Pons (tissue), 1 donor: ENCODE results near the gene GABRA5.
A peak's percentile ranks its signal among the peaks of the same experiment; 100 is the strongest.

Experiments used
- DNase-seq: peaks from one replicate; pipeline ENCODE4 v3.0.0-alpha.2; 2016; ENCODE audit warnings: low spot score

Gene GABRA5

DNA sequence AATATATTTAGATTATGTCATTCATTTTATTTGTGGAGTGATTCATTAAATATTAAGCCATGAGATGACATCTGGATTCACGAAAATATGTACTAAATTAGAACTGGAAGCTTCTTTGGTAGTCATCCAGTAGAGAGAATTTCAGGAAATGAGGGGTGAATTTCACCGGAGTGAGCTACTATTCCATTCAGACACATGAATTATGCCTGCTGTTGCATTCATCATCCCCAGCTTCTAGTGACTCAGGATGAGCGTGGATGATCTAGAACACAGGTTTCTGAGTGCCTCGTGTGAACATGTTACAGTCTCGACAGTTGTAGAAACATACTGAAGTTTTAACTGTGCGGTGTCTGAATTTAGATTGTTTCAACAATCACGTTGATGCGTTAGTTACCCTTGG lies 61.2 kb downstream of the GABRA5 start:
- DNase-seq, result no peak

- DNase-seq, result no peak
Measured at GRCh38 chr15:26929588-26929987, 62.7 kb downstream of the GABRA5 start.

DNA sequence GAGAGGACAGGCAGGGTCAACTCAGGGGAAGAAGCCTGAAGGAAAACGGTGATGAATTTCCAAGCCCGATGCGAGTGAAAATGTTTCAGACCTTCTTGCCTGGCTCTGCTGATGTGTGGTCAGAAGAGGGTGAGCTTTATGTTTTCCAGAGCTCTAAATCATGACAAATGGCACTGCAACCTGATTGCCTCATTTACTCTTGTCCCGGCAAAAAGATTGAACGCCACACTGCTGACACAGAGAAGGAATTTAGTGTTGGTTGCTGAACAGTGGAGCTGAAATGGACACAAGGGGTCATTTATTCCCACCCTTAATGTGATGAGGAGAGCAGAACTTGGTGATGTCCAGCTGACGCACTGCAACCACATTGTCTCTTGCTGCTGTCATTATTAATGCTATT lies 68.0 kb downstream of the GABRA5 start:
- no peak for DNase-seq

- no peak for DNase-seq
Measured at GRCh38 chr15:26935322-26935721, 68.5 kb downstream of the GABRA5 start.

GRCh38 chr15:26936502-26936901 lies 69.6 kb downstream of the GABRA5 start:
- DNase-seq, result no peak

- no peak for DNase-seq
Measured at GRCh38 chr15:26937134-26937533, 70.3 kb downstream of the GABRA5 start.

- DNase-seq, result no peak
Measured at GRCh38 chr15:26939398-26939797, 72.5 kb downstream of the GABRA5 start.

- no peak for DNase-seq
Measured at GRCh38 chr15:26941489-26941888, 74.6 kb downstream of the GABRA5 start.

DNA sequence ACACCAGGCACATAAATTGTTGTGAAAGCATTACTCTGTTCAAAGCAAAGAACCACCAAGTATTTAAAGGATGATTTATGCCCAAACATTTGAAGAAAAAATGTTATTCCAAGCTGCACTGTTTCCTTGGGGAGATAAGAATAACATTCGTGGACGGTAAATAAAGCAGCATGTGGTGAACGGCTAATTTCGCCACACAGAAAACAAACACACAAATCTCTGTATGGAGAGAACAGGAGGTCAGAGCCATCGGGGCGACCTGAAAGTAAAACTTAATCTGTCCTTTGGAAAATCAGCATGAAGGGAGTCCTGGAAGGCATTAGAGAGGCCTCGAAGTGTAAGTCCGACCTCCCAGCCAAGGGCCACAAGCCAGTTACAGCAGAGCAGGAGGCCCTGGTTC lies 77.0 kb downstream of the GABRA5 start:
- DNase-seq, result no peak

GRCh38 chr15:26945046-26945445 lies 78.2 kb downstream of the GABRA5 start:
- DNase-seq, result no peak

DNA sequence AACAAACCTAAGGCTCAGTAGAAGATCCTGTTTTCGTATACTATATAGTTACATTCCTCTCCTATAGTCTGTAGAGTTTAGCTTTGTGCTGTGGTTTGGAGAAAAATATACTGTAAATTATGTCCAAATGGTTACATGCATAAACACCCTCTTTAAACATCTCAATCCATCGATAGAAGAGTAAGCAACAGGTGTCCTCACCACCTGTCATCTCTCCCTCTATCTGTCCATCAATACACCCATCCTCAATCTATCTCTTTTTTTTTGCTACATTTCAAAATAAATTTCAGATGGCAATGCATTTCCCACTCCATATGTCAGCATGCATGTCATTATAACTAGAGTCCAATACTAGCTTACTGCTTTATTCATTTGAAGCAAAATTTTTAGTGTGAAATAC lies 83.1 kb downstream of the GABRA5 start:
- DNase-seq, result no peak

GRCh38 chr15:26954403-26954802 lies 87.5 kb downstream of the GABRA5 start:
- no peak for DNase-seq

DNA sequence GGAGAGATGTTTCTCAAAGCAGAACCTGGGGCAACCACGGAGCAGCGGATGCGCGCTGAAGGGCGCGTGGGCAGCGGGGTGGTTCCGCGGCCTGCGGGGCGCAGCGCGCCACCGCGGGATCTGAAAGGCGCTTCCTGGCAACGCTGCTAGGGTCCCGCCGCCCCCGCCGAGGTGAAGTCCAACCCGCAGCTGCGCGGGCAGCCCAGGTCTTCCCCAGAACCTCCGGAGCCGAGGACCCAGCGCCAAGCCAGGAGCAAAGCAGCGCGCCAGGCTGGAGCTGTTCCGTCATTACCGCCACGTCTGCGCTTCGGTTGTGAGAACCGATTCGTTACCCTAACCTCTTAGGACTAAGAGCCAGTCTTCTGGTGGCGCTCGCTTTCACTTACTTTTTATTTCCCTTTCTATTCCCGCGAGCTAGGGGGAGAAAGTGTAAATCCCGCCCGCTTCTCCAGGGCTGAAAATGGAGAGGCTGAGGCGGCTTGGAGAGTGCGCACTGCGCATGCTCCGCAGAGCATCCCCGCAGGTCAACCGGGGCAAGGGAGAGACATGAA lies 100.9 kb downstream of the GABRA5 start:
- no peak for DNase-seq

DNA sequence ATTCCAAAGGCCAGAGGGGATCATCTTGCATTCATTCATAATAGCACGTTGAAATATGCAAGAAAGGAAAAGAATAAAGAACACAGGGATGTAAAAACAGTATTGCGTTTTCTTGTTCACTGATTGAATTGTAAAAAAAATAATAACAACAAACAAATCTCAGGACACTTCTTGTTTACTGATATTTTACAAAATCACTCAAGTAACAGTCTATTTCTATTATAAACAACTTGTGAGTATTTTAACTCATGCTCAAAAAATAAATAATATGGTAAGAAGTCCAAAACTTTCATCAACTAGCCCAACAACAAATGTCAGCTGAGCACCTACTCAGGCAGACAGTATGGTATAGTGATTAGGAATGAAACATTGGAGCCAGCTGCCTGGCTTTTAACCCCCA lies 101.9 kb downstream of the GABRA5 start:
- DNase-seq, result no peak

GRCh38 chr15:26970712-26971210 lies 103.9 kb downstream of the GABRA5 start, which contains the start of gene GABRG3:
Gene GABRG3 (plus strand): TSS chr15:26971181.
- DNase-seq, result no peak

DNA sequence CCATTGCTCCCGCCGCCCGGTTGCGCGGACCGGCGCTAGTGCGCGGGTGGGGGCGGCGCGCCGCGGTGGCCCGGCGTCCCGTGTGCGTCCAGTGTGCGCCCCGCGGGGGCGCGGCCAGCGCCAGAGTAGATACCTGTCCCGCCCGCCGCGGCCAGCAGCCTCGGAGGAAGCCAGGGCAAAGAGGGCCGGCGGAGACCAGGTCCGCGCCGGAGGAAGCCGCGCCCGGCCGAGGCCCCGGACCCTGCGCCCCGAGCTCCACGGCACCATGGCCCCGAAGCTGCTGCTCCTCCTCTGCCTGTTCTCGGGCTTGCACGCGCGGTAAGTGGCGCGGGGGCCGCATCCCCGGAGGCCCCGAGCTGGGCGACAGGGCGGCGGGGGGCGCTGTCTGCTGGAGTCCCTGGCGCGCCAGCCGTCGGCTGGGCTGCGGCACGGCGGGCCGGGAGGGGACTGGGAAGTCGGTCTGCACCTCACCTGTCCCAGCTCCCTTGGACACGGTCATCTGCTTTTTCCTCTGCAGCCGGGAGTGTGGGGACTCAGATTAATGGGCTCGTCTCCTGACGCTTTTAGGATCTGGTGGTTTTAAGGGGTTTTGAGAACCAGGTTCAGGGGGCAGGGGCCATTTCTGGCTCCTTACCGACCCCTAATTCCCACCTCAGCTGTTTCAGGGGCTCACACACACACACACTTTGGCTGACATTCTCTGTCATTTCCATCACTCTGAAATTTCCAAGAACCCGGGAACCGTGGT lies 104.6 kb downstream of the GABRA5 start:
- DNase-seq, result no peak

- DNase-seq, result no peak
Measured at GRCh38 chr15:26972636-26973035, 105.8 kb downstream of the GABRA5 start.

GRCh38 chr15:26974120-26974780 lies 107.4 kb downstream of the GABRA5 start:
- DNase-seq, result peak; percentile 5

DNA sequence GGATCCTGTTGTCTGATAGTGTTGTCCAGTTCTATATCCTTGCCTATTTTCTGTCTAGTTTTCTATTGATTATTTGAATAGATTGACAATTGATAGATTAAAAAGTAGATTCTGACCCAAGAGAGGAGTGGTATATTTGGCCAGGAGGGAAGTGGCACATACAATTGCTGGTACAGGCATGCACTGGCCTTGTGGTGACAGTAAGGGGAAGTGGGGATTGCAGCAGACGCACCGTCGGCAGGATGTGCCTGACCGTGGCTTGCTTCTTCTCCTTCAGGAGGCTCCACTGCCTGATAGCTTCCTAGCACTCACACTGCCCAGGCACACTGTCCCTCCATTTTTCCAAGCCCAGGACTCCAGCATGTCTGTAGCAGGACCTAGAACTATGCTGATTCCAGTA lies 114.6 kb downstream of the GABRA5 start:
- DNase-seq, result no peak

GRCh38 chr15:26983822-26984221 lies 117.0 kb downstream of the GABRA5 start:
- no peak for DNase-seq

GRCh38 chr15:26985050-26985449 lies 118.2 kb downstream of the GABRA5 start:
- DNase-seq, result no peak

- DNase-seq, result no peak
Measured at GRCh38 chr15:26996250-26996649, 129.4 kb downstream of the GABRA5 start.
